CD8-positive, alpha-beta memory T cell (primary cell): ENCODE measurements around the gene ERG. TPM values are rescaled to one million over a fixed set of nuclear protein-coding genes. Genes with fewer than 3 reads are reported as not detected.

Source experiments
- CTCF ChIA-PET: fragments of 350-600 bp; sonication (Branson Sonifier 250); formaldehyde crosslinking; loops from one replicate; lab custom pipeline; 2021; ENCODE audit warnings: antibody characterized with exemption; lab: Charles Lee
- POLR2A ChIA-PET: fragments of 350-600 bp; sonication (Branson Sonifier 250); formaldehyde crosslinking; loops from one replicate; lab custom pipeline; 2021; ENCODE audit warnings: antibody characterized with exemption; lab: Charles Lee
- DNase-seq, 5 donors: peaks; one replicate each; pipeline versions ENCODE4 v3.0.0 to v3.0.0-alpha.2; 2020 to 2022; ENCODE audit warnings: mixed read lengths in 1 of 5
- H3K27ac ChIP-seq: one replicate; pipeline ENCODE4 v1.7.0; 2013; ENCODE audit warnings: low read depth, mild to moderate bottlenecking, low read length, moderate library complexity
- H3K27me3 ChIP-seq: 2 replicates; pipeline ENCODE4 v1.7.0; 2013; ENCODE audit warnings: low read length, mild to moderate bottlenecking; ENCODE audit not compliant: insufficient read depth, poor library complexity, severe bottlenecking
- H3K36me3 ChIP-seq: 2 replicates; pipeline ENCODE4 v1.7.0; 2013; ENCODE audit warnings: mild to moderate bottlenecking, low read length, moderate library complexity; ENCODE audit not compliant: insufficient read depth
- H3K4me1 ChIP-seq: 2 replicates; pipeline ENCODE4 v1.7.0; 2013; ENCODE audit warnings: mild to moderate bottlenecking, low read length, moderate library complexity; ENCODE audit not compliant: insufficient read depth
- H3K4me3 ChIP-seq: 2 replicates; pipeline ENCODE4 v1.7.0; 2013; ENCODE audit warnings: mild to moderate bottlenecking, low read length
- H3K9me3 ChIP-seq: 2 replicates; pipeline ENCODE4 v1.7.0; 2013; ENCODE audit warnings: mild to moderate bottlenecking, low read length
- H3K27ac Mint-ChIP-seq, 8 donors: one replicate each; pipeline ENCODE4 v1.8.0; 2020 to 2021; ENCODE audit warnings: mixed read lengths in 8 of 8, mild to moderate bottlenecking in 6 of 8, inconsistent platforms in 3 of 8, moderate library complexity in 3 of 8
- H3K27me3 Mint-ChIP-seq, 2 donors: one replicate each; pipeline ENCODE4 v1.8.0; 2020 to 2021; ENCODE audit warnings: mixed read lengths in 2 of 2, mild to moderate bottlenecking in 1 of 2, moderate library complexity in 1 of 2
- H3K36me3 Mint-ChIP-seq, 3 donors: one replicate each; pipeline ENCODE4 v1.8.0; 2020 to 2021; ENCODE audit warnings: mixed read lengths in 3 of 3, inconsistent platforms in 1 of 3, mild to moderate bottlenecking in 1 of 3
- H3K4me1 Mint-ChIP-seq, 3 donors: one replicate each; pipeline ENCODE4 v1.8.0; 2020 to 2021; ENCODE audit warnings: mixed read lengths in 3 of 3, inconsistent platforms in 1 of 3, mild to moderate bottlenecking in 1 of 3
- H3K4me3 Mint-ChIP-seq, 7 donors: one replicate each; pipeline ENCODE4 v1.8.0; 2020 to 2021; ENCODE audit warnings: mixed read lengths in 7 of 7, mild to moderate bottlenecking in 6 of 7, moderate library complexity in 4 of 7, inconsistent platforms in 2 of 7
- H3K9me3 Mint-ChIP-seq, 5 donors: one replicate each; pipeline ENCODE4 v1.8.0; 2020 to 2022; ENCODE audit warnings: mixed read lengths in 5 of 5, mild to moderate bottlenecking in 3 of 5, moderate library complexity in 2 of 5, inconsistent platforms in 1 of 5
- polyA plus RNA-seq: library from polyadenylated mRNA; unstranded; fragments of 300-500 nt; fragmentation: Illumina TruSeq; gene quantifications from one replicate; pipeline ENCODE4 v1.2.3, GENCODE V29; 2021
- total RNA-seq, 2 experiments: library from RNA; stranded (reverse); gene quantifications; one replicate each; pipeline ENCODE4 v1.2.3, GENCODE V29; 2021

Gene ERG
- total and polyA plus RNA-seq, 3 experiments from 2014 or later = not detected

GRCh38 chr21:38355992-38356781 lies 142.1 kb downstream of the ERG start:
- Histone ChIP-seq H3K27me3 (no peaks in the 10 kb centered on the region), H3K27ac (no peak overlapping the region), H3K9me3 (no peaks in the 10 kb centered on the region), H3K4me1 (no peaks in the 10 kb centered on the region), H3K4me3 (no peak overlapping the region), H3K36me3 (no peaks in the 10 kb centered on the region)
- Mint-ChIP-seq H3K27me3 (peaks cover 3 to 13% of the 10 kb centered on the region in 2 donors), H3K9me3 (peaks cover 0 to 3% (median 0%) of the 10 kb centered on the region in 5 donors), H3K4me3 (no peak overlapping the region), H3K27ac (no peak overlapping the region), H3K36me3 (no peaks in the 10 kb centered on the region), H3K4me1 (no peaks in the 10 kb centered on the region)
- POLR2A ChIA-PET = no interaction called here
- CTCF ChIA-PET = interaction anchor here (1.2 to 1.3 kb wide), 2 partner anchors 25 to 48 kb away, joined by 3 read pairs; no protein-coding TSS in a partner anchor
- DNase-seq = peak in 4 of 5 donors; percentile 13 to 52 (median 31)

GRCh38 chr21:38355353-38355752 lies 142.9 kb downstream of the ERG start:
- Histone ChIP-seq H3K36me3 (no peaks in the 10 kb centered on the region), H3K9me3 (no peaks in the 10 kb centered on the region), H3K27me3 (no peaks in the 10 kb centered on the region), H3K27ac (no peak overlapping the region), H3K4me3 (no peak overlapping the region), H3K4me1 (no peaks in the 10 kb centered on the region)
- POLR2A ChIA-PET = no interaction called here
- Mint-ChIP-seq H3K4me3 (no peak overlapping the region), H3K4me1 (no peaks in the 10 kb centered on the region), H3K36me3 (no peaks in the 10 kb centered on the region), H3K9me3 (peaks cover 0 to 3% (median 0%) of the 10 kb centered on the region in 5 donors), H3K27ac (no peak overlapping the region), H3K27me3 (peaks cover 3 to 10% of the 10 kb centered on the region in 2 donors)
- CTCF ChIA-PET = interaction anchor here (1.3 kb wide), 1 partner anchor 47 kb away, joined by 3 read pairs; no protein-coding TSS in a partner anchor
- no peak for DNase-seq

- Histone ChIP-seq H3K27me3 (no peaks in the 10 kb centered on the region), H3K36me3 (no peaks in the 10 kb centered on the region), H3K4me1 (no peaks in the 10 kb centered on the region), H3K27ac (no peak overlapping the region), H3K9me3 (no peaks in the 10 kb centered on the region), H3K4me3 (no peak overlapping the region)
- ChIA-PET CTCF (no interaction called here), POLR2A (no interaction called here)
- no peak overlapping the region for H3K27ac Mint-ChIP-seq
- no peaks in the 10 kb centered on the region for H3K36me3 Mint-ChIP-seq
- no peak overlapping the region for H3K4me3 Mint-ChIP-seq
- H3K4me1 Mint-ChIP-seq = no peaks in the 10 kb centered on the region
- H3K27me3 Mint-ChIP-seq = peaks cover 3 to 10% of the 10 kb centered on the region in 2 donors
- no peak for DNase-seq
- peaks cover 0 to 3% (median 0%) of the 10 kb centered on the region in 5 donors for H3K9me3 Mint-ChIP-seq
These were observed 143.5 kb downstream of the ERG start for GRCh38 chr21:38354746-38355145.

- H3K36me3 ChIP-seq = no peaks in the 10 kb centered on the region
- Mint-ChIP-seq H3K9me3 (peaks cover 0 to 3% (median 0%) of the 10 kb centered on the region in 5 donors), H3K4me3 (no peak overlapping the region), H3K36me3 (no peaks in the 10 kb centered on the region), H3K4me1 (no peaks in the 10 kb centered on the region), H3K27me3 (peaks cover 3 to 10% of the 10 kb centered on the region in 2 donors), H3K27ac (no peak overlapping the region)
- POLR2A ChIA-PET = no interaction called here
- H3K9me3 ChIP-seq = no peaks in the 10 kb centered on the region
- no peaks in the 10 kb centered on the region for H3K27me3 ChIP-seq
- CTCF ChIA-PET = no interaction called here
- H3K4me1 ChIP-seq = no peaks in the 10 kb centered on the region
- no peak overlapping the region for H3K4me3 ChIP-seq
- no peak for DNase-seq
- no peak overlapping the region for H3K27ac ChIP-seq
These were observed 144.0 kb downstream of the ERG start for GRCh38 chr21:38354231-38354630.

- Histone ChIP-seq H3K36me3 (no peaks in the 10 kb centered on the region), H3K4me1 (no peaks in the 10 kb centered on the region), H3K4me3 (no peak overlapping the region), H3K9me3 (no peaks in the 10 kb centered on the region), H3K27me3 (no peaks in the 10 kb centered on the region), H3K27ac (no peak overlapping the region)
- no peak overlapping the region for H3K4me3 Mint-ChIP-seq
- H3K27ac Mint-ChIP-seq = no peak overlapping the region
- POLR2A ChIA-PET = no interaction called here
- no peak for DNase-seq
- H3K9me3 Mint-ChIP-seq = peaks cover 0 to 3% (median 0%) of the 10 kb centered on the region in 5 donors
- H3K36me3 Mint-ChIP-seq = no peaks in the 10 kb centered on the region
- CTCF ChIA-PET = no interaction called here
- peaks cover 2 to 10% of the 10 kb centered on the region in 2 donors for H3K27me3 Mint-ChIP-seq
- H3K4me1 Mint-ChIP-seq = no peaks in the 10 kb centered on the region
These were observed 145.6 kb downstream of the ERG start for GRCh38 chr21:38352536-38353219.

- H3K27ac ChIP-seq = no peak overlapping the region
- POLR2A ChIA-PET = no interaction called here
- Mint-ChIP-seq H3K27me3 (peaks cover 0 to 10% of the 10 kb centered on the region in 2 donors), H3K27ac (no peak overlapping the region), H3K36me3 (no peaks in the 10 kb centered on the region), H3K9me3 (peaks cover 0 to 3% (median 0%) of the 10 kb centered on the region in 5 donors), H3K4me3 (no peak overlapping the region), H3K4me1 (no peaks in the 10 kb centered on the region)
- no peak for DNase-seq
- CTCF ChIA-PET = no interaction called here
- no peaks in the 10 kb centered on the region for H3K36me3 ChIP-seq
- no peaks in the 10 kb centered on the region for H3K9me3 ChIP-seq
- H3K4me3 ChIP-seq = no peak overlapping the region
- no peaks in the 10 kb centered on the region for H3K4me1 ChIP-seq
- no peaks in the 10 kb centered on the region for H3K27me3 ChIP-seq
These were observed 146.2 kb downstream of the ERG start for GRCh38 chr21:38351961-38352521.

- Mint-ChIP-seq H3K36me3 (no peaks in the 10 kb centered on the region), H3K4me3 (no peak overlapping the region), H3K4me1 (no peaks in the 10 kb centered on the region), H3K27me3 (peaks cover 0 to 10% of the 10 kb centered on the region in 2 donors), H3K9me3 (peaks cover 0 to under 1% (median 0%) of the 10 kb centered on the region in 5 donors), H3K27ac (no peak overlapping the region)
- H3K27ac ChIP-seq = no peak overlapping the region
- no peaks in the 10 kb centered on the region for H3K36me3 ChIP-seq
- ChIA-PET CTCF (no interaction called here), POLR2A (no interaction called here)
- DNase-seq = no peak
- H3K4me1 ChIP-seq = no peaks in the 10 kb centered on the region
- H3K9me3 ChIP-seq = no peaks in the 10 kb centered on the region
- no peak overlapping the region for H3K4me3 ChIP-seq
- no peaks in the 10 kb centered on the region for H3K27me3 ChIP-seq
These were observed 146.9 kb downstream of the ERG start for GRCh38 chr21:38351176-38351959.
